ENCODE data around the gene SMS.
"Not testable (repeated sequence)": the region's sequence is repeated elsewhere in the genome, so short reads cannot be mapped to it uniquely, and the experiment has no call there.

The SMS gene

GRCh38 chrX:21952624-21953023 is 12.1 kb downstream of the SMS start:
- no peaks in the 10 kb centered on the region for H3K36me3 ChIP-seq (ENCODE audit: control insufficient read depth in 1 of 2, insufficient read depth in 2 of 2, low read length in 2 of 2)
- peaks cover 0 to 18% of the 10 kb centered on the region in 2 donors for H3K4me1 ChIP-seq (ENCODE audit: control insufficient read depth in 1 of 2, insufficient read depth in 2 of 2, low read length in 2 of 2)
- H3K27ac ChIP-seq (ENCODE audit: low read length) = no peak overlapping the region
- no peaks in the 10 kb centered on the region for H3K27me3 ChIP-seq (ENCODE audit: low read depth, low read length)
- H3K4me3 ChIP-seq (ENCODE audit: low read depth in 1 of 2, low read length in 2 of 2) = no peak overlapping the region
- no peaks in the 10 kb centered on the region for H3K9me3 ChIP-seq (ENCODE audit: control insufficient read depth in 1 of 2, low read length in 2 of 2)

GRCh38 chrX:21953195-21953830 is 12.8 kb downstream of the SMS start:
- not testable (repeated sequence) for H3K27ac ChIP-seq (ENCODE audit: low read length); H3K27me3 ChIP-seq (ENCODE audit: low read depth, low read length); H3K4me3 ChIP-seq (ENCODE audit: low read depth in 1 of 2, low read length in 2 of 2); H3K9me3 ChIP-seq (ENCODE audit: control insufficient read depth in 1 of 2, low read length in 2 of 2); H3K36me3 ChIP-seq (ENCODE audit: control insufficient read depth in 1 of 2, insufficient read depth in 2 of 2, low read length in 2 of 2)
- peaks cover 0 to 15% of the 10 kb centered on the region in 2 donors for H3K4me1 ChIP-seq (ENCODE audit: control insufficient read depth in 1 of 2, insufficient read depth in 2 of 2, low read length in 2 of 2)

GRCh38 chrX:21955403-21956189 is 15.1 kb downstream of the SMS start:
- Histone ChIP-seq H3K27me3 (ENCODE audit: low read depth, low read length) (no peaks in the 10 kb centered on the region), H3K4me1 (ENCODE audit: control insufficient read depth in 1 of 2, insufficient read depth in 2 of 2, low read length in 2 of 2) (peaks cover 0 to 20% of the 10 kb centered on the region in 2 donors), H3K36me3 (ENCODE audit: control insufficient read depth in 1 of 2, insufficient read depth in 2 of 2, low read length in 2 of 2) (no peaks in the 10 kb centered on the region), H3K27ac (ENCODE audit: low read length) (no peak overlapping the region), H3K9me3 (ENCODE audit: control insufficient read depth in 1 of 2, low read length in 2 of 2) (no peaks in the 10 kb centered on the region), H3K4me3 (ENCODE audit: low read depth in 1 of 2, low read length in 2 of 2) (no peak overlapping the region)

- Histone ChIP-seq H3K27me3 (ENCODE audit: low read depth, low read length) (no peaks in the 10 kb centered on the region), H3K4me1 (ENCODE audit: control insufficient read depth in 1 of 2, insufficient read depth in 2 of 2, low read length in 2 of 2) (peaks cover 0 to 20% of the 10 kb centered on the region in 2 donors), H3K9me3 (ENCODE audit: control insufficient read depth in 1 of 2, low read length in 2 of 2) (no peaks in the 10 kb centered on the region), H3K4me3 (ENCODE audit: low read depth in 1 of 2, low read length in 2 of 2) (no peak overlapping the region), H3K27ac (ENCODE audit: low read length) (no peak overlapping the region), H3K36me3 (ENCODE audit: control insufficient read depth in 1 of 2, insufficient read depth in 2 of 2, low read length in 2 of 2) (no peaks in the 10 kb centered on the region)
Measured at GRCh38 chrX:21956783-21957182, 16.3 kb downstream of the SMS start.

GRCh38 chrX:21958187-21958586 is 17.7 kb downstream of the SMS start:
- H3K9me3 ChIP-seq (ENCODE audit: control insufficient read depth in 1 of 2, low read length in 2 of 2) = no peaks in the 10 kb centered on the region
- H3K36me3 ChIP-seq (ENCODE audit: control insufficient read depth in 1 of 2, insufficient read depth in 2 of 2, low read length in 2 of 2) = no peaks in the 10 kb centered on the region
- no peak overlapping the region for H3K27ac ChIP-seq (ENCODE audit: low read length)
- no peak overlapping the region for H3K4me3 ChIP-seq (ENCODE audit: low read depth in 1 of 2, low read length in 2 of 2)
- H3K4me1 ChIP-seq (ENCODE audit: control insufficient read depth in 1 of 2, insufficient read depth in 2 of 2, low read length in 2 of 2) = peaks cover 0 to 20% of the 10 kb centered on the region in 2 donors
- no peaks in the 10 kb centered on the region for H3K27me3 ChIP-seq (ENCODE audit: low read depth, low read length)

- Histone ChIP-seq H3K4me1 (ENCODE audit: control insufficient read depth in 1 of 2, insufficient read depth in 2 of 2, low read length in 2 of 2) (peaks cover 0 to 20% of the 10 kb centered on the region in 2 donors), H3K4me3 (ENCODE audit: low read depth in 1 of 2, low read length in 2 of 2) (no peak overlapping the region), H3K27ac (ENCODE audit: low read length) (no peak overlapping the region), H3K36me3 (ENCODE audit: control insufficient read depth in 1 of 2, insufficient read depth in 2 of 2, low read length in 2 of 2) (no peaks in the 10 kb centered on the region), H3K27me3 (ENCODE audit: low read depth, low read length) (no peaks in the 10 kb centered on the region), H3K9me3 (ENCODE audit: control insufficient read depth in 1 of 2, low read length in 2 of 2) (no peaks in the 10 kb centered on the region)
Measured at GRCh38 chrX:21958916-21959315, 18.4 kb downstream of the SMS start.

- Histone ChIP-seq H3K4me3 (ENCODE audit: low read depth in 1 of 2, low read length in 2 of 2) (no peak overlapping the region), H3K27ac (ENCODE audit: low read length) (no peak overlapping the region), H3K4me1 (ENCODE audit: control insufficient read depth in 1 of 2, insufficient read depth in 2 of 2, low read length in 2 of 2) (peaks cover 0 to 17% of the 10 kb centered on the region in 2 donors), H3K36me3 (ENCODE audit: control insufficient read depth in 1 of 2, insufficient read depth in 2 of 2, low read length in 2 of 2) (no peaks in the 10 kb centered on the region), H3K27me3 (ENCODE audit: low read depth, low read length) (no peaks in the 10 kb centered on the region), H3K9me3 (ENCODE audit: control insufficient read depth in 1 of 2, low read length in 2 of 2) (no peaks in the 10 kb centered on the region)
Measured at GRCh38 chrX:21959362-21960051, 19.0 kb downstream of the SMS start.

GRCh38 chrX:21960569-21961541 is 20.3 kb downstream of the SMS start:
- H3K4me1 ChIP-seq (ENCODE audit: control insufficient read depth in 1 of 2, insufficient read depth in 2 of 2, low read length in 2 of 2) = peaks cover 0 to 10% of the 10 kb centered on the region in 2 donors
- H3K36me3 ChIP-seq (ENCODE audit: control insufficient read depth in 1 of 2, insufficient read depth in 2 of 2, low read length in 2 of 2) = no peaks in the 10 kb centered on the region
- H3K4me3 ChIP-seq (ENCODE audit: low read depth in 1 of 2, low read length in 2 of 2) = no peak overlapping the region
- no peak overlapping the region for H3K27ac ChIP-seq (ENCODE audit: low read length)
- no peaks in the 10 kb centered on the region for H3K9me3 ChIP-seq (ENCODE audit: control insufficient read depth in 1 of 2, low read length in 2 of 2)
- H3K27me3 ChIP-seq (ENCODE audit: low read depth, low read length) = no peaks in the 10 kb centered on the region

- H3K36me3 ChIP-seq (ENCODE audit: control insufficient read depth in 1 of 2, insufficient read depth in 2 of 2, low read length in 2 of 2) = peaks cover 0 to 3% of the 10 kb centered on the region in 2 donors
- H3K4me1 ChIP-seq (ENCODE audit: control insufficient read depth in 1 of 2, insufficient read depth in 2 of 2, low read length in 2 of 2) = peaks cover 0 to 8% of the 10 kb centered on the region in 2 donors
- no peak overlapping the region for H3K27ac ChIP-seq (ENCODE audit: low read length)
Measured at GRCh38 chrX:21962361-21962760, 21.9 kb downstream of the SMS start.

GRCh38 chrX:21963269-21963668 is 22.8 kb downstream of the SMS start:
- no peak overlapping the region for H3K27ac ChIP-seq (ENCODE audit: low read length)
- peaks cover 0 to 8% of the 10 kb centered on the region in 2 donors for H3K4me1 ChIP-seq (ENCODE audit: control insufficient read depth in 1 of 2, insufficient read depth in 2 of 2, low read length in 2 of 2)
- no peak overlapping the region for H3K4me3 ChIP-seq (ENCODE audit: low read depth in 1 of 2, low read length in 2 of 2)
- H3K36me3 ChIP-seq (ENCODE audit: control insufficient read depth in 1 of 2, insufficient read depth in 2 of 2, low read length in 2 of 2) = peaks cover 0 to 5% of the 10 kb centered on the region in 2 donors
- H3K9me3 ChIP-seq (ENCODE audit: control insufficient read depth in 1 of 2, low read length in 2 of 2) = no peaks in the 10 kb centered on the region
- no peaks in the 10 kb centered on the region for H3K27me3 ChIP-seq (ENCODE audit: low read depth, low read length)

More at GRCh38 chrX:21962361-21962760, 21.9 kb downstream of the SMS start:
- Histone ChIP-seq H3K27me3 (ENCODE audit: low read depth, low read length) (no peaks in the 10 kb centered on the region), H3K9me3 (ENCODE audit: control insufficient read depth in 1 of 2, low read length in 2 of 2) (no peaks in the 10 kb centered on the region), H3K4me3 (ENCODE audit: low read depth in 1 of 2, low read length in 2 of 2) (no peak overlapping the region)
